Activated CD4-positive, alpha-beta T cell treated with anti-CD3 and anti-CD28 coated beads for 48 hours (primary cell): ENCODE results near the gene GAS6.

Source experiments
- DNase-seq: peaks from one replicate; pipeline ENCODE4 v3.0.0-alpha.2; 2020

GAS6 gene

DNA sequence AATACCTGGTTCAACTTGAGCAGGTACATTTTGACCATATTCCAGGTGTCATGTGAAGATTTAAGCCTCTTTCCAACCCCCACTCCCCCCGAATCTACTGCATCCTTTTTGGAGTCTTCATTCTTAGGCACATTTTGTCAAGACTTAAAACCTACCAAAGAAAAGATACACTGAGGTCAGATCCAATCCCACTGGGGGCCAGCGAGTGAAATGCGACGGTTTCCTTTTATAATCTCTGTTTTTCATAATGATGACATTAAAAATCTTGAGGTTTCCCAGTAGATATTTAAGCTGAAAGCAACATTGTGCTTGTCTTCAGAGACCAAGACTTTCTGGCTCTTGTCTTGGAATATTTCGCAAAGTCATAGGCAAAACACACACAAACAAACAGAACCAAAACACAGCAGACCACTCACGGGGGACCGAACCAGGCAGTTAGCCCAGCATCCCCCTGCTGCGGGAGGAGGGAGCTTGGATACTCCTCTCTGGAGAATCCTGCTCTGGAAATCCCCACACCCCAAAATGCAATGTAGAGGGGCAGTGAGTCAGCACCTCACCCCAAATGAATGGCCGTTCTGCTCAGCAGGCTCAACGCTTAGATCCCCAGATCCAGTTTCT lies 506 bp upstream of the GAS6 start:
- DNase-seq: no peak

DNA sequence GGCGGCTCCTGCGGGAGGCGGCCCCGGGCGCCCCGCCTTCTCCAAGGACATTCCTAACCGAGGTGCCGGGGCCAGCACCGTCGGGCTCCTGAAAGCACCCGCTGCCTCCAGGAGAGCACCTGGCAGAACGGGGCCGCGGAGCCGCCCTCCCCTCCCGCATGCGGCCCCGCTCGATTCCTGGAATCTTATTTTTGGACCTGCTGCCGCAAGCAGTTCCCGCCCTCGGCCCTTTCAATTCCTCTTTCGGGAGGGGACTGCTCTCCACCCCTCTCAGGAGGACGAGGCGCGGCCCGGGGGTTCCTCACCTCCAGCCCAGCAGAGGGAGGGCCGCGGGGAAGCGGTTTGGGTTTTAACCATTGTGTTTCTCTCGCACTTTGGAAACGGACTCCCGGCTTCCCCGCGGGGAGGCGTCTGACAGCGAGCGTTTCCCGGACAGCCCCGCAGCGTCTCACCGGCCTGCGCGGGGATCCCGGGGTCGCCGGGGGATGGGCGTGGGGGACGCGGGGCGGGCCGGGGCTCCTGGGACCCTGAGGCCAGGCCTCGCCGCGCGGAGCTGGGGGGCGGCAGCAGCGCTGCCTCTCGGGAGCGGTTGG lies 849 bp downstream of the GAS6 start:
- DNase-seq: no peak

DNA sequence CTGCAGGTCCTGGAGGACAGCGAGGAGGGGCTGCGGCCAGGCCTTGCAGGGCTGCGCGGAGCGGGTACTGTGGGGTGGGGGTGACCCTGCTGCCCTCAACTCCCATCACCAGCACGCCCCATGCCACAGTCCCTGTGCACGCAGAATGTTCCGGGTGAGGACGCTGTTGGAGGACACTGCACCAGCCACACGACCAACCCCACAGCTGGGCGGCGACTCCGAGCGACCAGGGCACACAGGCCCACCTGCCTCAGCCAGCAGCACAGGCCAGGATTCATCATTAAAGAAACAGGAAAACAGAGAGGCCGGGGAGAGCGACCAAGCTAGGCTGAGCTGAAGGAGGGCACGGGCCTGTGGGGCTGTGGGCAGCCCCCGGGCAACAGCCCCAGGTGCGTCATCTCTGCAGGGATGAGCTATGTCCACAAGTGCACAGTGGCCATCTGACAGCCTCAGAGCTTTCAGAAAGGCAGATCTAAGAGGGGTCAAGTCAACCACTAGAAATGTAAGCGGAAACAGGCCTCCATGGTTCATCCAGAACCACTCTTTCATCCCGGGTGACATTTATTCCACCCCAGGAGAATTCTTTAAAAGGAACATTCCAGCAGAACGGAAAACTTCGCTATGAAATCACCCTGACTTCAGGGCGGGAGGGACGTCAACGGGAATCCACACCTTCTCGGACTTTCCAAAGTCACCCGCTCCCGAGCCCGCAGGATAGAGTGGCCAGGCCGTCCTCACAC lies 1.5 kb downstream of the GAS6 start:
- DNase-seq: no peak

DNA sequence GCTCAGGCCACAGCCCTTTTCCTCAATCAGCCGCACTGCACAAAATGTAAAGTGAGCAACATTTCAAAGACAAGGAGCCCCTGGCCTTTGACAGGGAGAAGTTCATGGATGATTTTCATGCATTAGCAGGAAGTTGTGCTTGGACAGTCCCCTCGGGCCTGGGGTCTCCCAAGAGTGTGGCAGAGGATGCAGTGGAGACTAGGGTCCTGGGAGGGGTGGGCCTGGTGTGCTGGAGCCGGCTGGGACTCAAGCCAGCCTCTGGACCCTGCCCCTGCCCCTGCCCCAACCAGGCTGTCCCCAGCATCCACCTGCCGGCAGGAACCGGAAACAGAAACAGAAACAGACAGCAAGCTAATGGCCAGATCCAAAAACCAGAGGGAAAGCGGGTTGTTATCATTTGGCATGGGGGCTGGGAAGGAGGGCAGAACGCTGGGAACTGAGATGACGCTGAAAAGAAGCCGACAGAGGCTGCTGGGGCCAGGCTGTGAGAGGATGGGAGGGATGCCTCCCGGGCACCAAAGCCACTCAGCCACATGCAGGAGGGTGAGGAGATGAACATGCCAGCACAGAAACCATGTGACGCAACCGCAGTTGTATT lies 2.3 kb downstream of the GAS6 start:
- no peak for DNase-seq

DNA sequence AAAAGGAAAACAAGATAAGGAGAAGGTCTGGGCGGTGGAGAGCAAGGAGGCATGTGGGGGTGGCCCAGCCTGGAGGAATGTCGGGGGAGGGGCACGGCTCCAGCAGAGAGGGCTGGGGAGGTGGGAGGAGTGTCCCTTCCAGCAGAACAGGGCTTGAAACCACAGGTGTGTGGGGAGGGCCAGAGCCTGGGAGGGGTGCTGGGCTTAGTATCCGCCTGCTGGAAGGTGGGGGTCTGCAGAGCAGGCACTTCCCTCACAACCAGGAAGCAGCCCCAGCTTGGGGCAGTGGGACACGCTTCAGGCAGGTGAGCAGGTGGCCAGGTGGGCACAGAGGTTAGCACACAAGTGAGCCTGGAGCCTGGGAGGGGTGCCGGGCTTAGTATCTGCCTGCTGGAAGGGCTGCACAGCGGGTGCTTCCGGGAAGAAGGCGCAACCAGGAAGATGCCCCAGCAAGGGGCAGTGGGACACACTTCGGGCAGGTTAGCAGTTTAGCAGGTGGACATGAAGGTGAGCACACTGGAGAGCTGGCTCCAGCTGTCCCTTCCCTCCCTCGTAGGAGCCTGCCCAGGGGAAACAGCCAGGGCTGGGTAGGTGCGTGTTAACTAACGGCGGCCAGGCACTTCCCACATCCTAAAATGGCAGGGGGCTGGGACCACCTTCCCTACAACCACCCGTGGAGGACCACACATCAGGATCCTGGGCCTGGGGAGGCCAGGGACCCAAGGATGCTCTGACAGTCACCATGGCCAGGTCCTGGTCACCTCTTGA lies 3.0 kb downstream of the GAS6 start:
- no peak for DNase-seq

DNA sequence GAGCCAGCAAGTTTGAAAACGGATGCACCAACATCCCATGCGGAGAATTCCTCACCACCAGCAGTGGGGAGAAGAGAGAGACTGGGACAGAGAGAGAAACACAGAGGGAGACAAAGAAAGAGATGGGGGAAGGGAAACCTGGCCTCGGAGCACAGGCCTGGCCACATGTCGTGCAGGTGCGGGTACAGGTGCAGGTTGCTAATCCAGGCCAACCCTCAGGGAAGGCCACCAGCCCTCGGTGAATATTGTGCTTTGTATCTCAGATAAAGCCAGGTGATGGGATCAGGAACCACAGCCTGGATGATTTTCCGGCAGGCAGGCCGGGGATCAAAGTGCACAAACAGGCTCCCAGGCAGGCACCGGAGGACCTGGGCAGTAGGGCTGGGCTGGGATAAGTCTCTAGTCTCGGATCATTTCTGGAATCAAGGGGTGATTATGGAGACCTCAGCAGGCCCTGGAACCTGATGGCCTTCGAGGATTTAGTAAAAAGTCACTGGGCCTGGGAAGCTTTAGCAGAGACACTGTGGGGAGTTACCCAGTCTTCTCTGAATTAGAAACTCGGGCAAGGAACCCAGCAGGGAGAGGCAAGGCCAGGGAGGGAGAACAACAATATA lies 3.7 kb downstream of the GAS6 start:
- DNase-seq: no peak

DNA sequence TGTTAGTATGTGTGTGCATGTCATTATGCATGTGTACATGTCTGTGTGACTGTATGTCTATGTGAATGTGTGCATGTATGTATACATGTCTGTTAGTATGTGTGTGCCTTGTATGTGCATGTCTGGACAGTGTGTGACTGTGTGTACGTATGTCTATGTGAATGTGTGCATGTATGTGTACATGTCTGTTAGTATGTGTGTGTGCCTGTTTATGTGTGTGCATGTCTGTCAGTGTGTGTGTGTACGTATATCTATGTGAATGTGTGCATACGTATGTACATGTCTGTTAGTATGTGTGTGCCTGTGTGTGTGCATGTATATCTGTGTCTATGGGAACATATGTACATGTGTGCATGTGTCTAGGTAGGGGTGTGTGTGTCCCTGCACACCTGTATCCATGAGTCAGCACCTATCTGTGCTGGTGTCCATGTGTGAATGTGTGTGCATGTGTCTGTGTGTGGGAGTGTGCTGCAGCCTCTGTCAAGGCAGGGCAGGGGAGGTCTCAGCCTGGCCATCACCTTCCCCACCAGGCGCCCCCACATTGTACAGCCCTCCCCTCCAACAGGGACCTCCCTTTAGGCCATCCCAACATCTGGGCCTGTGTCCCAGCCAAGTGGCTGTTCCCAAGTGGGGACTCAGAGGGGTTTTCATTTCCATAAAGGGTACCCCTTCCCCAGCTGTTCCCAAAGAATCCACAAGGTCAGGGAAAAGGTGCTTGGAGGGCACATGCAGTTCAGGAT lies 4.4 kb downstream of the GAS6 start:
- DNase-seq: no peak

DNA sequence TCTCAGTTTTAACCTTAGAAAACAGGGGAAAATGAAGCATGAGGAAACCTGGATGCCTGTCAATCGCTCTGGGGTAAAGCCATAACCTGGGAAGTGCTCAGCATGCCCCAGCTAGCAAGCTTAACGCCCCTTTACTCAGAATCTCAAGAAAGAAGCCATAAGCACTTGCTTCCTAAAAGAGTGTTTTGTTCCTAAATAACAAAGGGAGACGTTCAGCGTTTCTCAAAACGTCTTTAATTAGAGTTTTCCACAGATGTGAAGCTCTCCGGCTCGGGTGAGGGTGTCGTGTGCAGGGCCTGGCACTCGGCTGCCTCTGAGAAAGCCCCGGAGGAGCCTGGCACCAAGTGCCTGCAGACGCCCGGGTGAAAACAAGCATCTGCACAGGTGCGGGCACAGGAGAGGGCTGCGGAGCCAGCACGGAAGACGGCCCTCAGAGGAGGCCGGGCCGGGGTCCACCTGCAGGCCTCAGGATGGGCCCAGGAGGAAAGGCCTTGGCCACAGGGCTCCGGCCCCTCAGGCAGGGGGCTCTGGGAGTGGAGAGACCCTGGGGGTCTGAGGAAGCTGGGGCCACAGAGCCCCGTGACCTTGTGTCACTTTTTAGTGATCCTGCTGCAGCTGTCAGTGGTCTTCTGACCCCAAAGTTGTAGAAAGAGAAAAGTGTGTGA lies 6.2 kb downstream of the GAS6 start:
- DNase-seq: no peak

DNA sequence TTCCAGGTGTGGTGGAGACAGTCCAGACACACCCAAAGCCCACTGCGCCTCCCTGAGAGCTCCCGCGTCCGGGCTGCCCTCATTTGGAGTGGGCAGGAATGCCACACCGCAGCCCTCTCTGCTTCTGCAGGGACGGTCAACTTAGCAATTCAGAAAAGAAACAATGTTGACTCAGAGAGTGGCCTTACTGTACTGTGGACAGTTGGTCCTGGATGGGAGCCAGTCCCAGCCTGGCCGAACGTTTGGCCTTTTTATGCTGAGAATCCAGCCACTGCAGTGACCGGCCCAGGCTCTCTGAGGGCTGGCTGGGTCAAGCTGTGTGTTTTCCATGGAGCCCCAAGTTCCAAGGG lies 7.2 kb downstream of the GAS6 start:
- DNase-seq: no peak

DNA sequence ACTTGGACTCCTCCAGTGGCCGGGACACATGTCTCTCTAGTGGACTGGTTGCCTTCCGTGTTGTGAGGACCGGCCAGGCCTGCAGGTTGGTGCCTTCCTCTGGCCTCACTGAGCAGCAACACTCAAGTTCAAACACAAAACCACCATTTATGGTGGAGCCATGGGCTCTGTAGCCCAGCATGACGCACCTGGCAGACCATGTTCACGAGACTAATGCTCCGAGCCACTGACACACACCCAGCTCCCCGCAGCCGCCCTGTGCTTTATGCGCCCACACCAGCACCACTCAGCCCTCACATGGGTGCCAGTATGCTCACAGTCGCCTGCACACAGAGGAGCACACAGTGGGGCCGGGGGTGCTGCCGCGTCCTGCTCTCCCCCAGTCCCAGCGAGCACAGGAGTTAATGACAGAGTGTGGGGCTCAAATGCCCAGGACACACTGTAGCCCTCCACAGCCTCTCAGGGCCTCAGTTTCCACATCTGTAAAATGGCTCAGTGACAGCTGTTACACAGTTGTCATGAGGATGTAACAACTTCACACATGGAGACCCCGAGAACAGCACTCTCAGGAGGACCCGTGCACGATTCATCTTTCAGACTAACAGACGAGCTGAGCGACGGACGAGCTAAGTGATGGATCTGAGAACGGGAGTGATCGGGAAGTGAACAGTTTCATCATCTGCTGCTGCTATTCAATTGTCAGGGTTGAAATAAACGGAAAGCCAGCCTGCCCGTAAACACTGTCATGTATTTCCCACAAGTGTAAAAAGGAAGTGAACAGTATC lies 7.8 kb downstream of the GAS6 start:
- no peak for DNase-seq

DNA sequence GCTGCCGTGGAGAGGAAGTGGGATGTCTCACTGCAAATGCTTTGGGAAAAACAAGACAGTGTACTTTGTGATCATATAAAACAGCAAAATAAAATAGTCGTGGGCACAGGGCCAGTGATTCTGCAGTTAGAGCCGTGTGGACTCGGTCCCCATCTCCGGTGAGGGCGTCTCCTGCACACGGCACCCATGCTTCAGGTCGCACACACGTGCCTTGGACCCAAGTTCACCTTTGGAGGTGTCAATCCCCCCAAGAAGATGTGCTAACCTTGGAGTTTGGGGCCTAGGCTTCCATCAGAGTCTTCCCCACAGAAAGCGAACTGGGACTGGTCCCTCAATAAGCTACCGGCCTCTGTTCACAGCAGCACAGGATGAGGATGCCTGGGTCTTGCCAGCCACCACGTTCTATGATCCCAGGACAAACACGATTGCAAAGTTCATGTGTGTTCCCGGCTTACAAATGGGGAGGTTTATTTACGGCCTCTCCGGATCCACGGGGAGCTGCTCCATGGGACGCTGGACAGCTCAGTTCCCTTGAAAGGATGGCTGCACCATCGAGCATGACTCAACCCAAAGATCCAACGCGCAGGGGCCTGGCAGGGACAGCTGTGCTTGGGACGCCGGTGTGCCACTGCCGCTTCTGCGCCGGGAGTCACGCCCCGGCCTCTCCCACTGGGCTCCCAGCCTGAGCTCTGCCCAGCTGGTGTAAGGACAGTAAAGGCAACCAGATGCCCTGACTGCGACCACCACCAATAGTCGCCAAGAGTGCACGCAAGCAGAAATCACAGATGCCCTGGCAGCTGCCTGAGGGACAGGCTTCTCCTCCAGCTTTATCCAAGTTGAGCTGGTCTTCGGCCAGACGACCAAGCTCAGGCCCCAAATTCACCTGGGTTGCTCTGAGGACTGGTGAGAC lies 8.6 kb downstream of the GAS6 start:
- DNase-seq: no peak

DNA sequence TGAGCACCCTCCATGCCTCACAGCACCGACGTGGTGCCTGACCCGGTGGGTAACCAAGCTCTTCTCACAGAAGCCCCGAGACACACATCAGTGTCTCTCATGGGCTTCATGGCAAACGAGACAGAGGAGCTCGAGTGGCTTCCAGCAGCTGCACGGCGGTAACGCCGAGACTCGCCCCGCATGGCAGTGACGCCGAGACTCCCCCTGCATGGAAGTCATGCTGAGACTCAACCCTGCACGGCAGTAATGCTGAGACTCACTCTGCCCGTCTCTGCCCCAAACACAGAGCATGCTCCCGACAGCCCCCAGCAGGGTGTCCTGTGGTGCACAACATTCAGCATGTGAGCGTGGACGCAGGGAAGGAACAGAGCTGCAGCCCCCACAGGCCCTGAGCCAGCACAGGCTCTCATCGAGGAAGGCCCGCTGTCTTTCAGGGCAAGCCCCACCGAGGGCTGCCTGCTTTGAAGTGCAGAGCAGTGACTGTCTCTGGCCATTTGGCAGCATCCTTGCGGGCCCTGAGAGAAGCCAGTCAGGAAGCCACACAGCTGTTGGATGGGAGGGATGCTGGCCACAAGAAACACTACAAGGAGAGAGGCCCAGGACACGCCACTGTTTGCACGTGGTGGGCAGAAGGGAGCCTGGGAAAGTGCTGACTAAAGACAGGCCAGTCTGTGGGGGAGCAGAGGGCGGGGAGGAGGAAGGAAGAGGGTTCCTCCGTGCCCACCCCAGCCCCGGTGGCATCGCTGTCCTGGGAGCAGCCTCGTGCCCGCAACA lies 9.5 kb downstream of the GAS6 start:
- DNase-seq: no peak

DNA sequence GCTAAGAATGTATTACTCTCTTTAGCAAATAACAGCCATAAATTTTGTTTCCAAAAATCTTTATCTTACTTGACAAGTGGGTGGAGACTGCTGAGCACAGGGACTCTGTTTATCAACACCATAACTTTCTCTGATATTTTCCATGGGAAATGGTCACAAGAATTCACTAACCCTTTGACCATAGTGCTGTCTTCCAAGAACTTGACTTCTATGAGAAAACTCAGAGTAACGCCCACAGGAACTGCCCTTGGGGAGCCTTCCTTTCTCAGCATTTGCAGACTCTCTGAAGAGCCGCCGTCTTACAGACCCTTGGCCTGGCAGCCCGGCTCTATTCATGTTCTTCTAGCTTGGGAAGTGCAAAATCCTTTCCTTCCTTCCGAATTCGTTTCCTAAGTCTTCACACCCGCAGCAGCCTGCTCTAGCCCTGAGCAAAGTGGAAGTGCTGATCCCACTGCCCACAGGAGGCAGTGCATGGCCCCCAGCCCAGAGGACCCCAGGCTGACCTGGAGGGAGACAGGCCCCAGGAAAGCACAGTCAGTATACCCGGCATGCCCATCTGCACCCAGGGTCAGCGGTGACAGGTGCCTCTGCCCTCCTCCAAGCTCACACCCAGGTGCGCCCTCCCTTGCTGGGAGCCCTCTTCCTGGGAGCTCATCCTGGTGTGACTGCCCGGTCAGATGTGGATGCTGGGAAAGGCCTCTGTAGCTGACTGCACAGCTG lies 10.2 kb downstream of the GAS6 start:
- no peak for DNase-seq

DNA sequence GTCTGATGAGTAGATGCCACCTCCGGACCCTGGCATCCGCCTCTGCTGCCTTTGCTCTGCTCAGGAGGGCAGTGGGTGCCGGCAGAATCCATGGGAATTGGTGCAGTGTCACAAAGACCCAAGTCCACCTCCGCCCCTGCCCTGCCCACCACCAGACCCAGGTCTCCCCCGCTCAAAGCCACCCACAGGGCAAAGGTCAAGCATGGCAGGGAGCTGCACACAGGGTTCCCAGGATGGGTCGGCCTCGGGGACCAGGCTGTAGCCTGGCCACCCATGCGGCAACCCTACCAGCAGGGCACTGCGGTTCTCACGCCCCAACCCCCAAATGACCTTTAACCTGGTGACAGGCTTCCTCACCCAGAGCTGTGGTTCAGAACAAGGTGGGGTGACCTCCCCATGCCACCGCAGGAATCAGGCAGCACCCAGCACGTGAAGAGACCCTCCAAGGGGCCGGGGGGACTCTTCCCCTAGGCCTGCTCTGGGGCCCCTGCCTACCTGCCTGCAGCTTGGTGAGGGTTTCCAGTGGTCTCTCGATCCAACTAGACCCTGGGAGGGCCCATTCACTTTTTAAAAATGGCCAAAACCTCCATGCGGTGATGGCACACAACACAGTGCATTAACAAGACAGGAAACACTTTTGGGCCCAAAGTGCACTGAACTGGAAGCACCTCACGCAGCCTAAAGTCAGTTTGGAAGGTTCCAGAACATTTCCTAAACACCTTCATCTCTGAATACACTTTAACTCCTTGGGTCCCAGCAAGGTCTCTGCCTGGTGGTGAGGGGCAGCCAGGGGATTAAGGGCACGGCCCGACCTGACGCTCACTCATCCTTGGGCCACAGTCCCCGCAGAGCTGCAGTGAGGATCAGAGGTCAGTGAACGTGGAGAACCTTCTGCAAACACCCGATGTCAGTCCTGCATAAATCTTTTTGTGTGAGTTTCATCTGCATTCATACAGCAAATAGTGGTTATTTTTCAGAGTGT lies 11.0 kb downstream of the GAS6 start:
- DNase-seq: no peak

DNA sequence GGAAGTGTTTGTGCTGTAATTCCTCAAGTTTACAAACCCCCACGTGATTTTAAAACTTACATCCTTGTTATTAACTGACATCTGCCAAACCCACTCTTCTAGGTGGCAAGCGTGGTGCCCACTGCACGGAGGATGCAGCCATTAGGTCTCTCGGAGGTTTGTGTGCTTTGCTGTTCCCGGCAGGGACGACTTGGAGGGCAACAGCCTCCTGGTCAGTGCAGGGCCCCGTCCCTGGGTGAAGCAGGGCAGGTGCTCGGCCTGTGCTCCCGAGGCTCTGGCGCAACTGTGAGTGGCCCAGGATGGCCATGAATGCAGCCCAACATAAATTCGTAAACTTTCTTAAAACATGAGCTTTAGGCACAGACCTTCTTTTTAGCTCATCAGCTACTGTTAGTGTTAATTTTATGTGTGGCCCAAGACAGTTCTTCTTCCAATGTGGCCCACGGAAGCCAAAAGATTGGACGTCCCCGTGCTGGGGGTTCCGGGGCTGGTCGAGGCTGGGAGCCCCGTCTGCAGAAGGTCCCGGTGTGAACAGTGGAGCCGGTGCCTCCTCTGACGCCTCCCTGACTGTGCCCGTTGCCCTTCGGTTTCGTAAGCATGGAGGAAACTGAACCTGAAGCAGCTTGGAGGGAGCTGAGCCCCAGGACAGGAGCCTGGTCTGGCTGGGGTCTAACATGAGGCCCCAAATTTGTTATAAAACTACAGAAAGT lies 11.9 kb downstream of the GAS6 start:
- DNase-seq: no peak

DNA sequence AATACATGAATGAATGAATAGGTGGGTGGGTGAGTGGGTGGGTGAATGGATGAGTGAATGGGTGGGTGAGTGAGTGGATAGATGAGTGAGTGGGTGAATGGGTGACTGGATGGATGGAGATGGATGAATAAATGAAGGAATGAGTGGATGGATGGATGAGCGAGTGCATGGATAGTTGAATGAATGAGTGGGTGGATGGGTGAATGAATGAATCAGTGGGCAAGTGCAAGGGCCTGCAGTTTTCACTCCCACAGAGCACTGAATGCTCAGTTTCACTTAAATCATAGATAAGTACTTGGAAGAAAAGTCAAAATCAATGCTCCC lies 12.4 kb downstream of the GAS6 start:
- DNase-seq: no peak
